ENCODE data around the gene TTYH2. TPM values are rescaled to one million over a fixed set of nuclear protein-coding genes. Genes with fewer than 3 reads are reported as not detected.

Gene TTYH2
- total RNA-seq, 1 donor from 2014 or later: 30.3 TPM

GRCh38 chr17:74251569-74251968 is 38.2 kb downstream of the TTYH2 start:
- intact Hi-C loops (cut with DNase I): no loop called here
- Histone ChIP-seq H3K4me1 (no peaks in the 10 kb centered on the region), H3K4me3 (no peak overlapping the region), H3K27ac (no peak overlapping the region), H3K9me3 (no peaks in the 10 kb centered on the region), H3K36me3 (peaks cover 7 to 8% of the 10 kb centered on the region in 2 donors), H3K27me3 (no peaks in the 10 kb centered on the region)
- no peak for TF ChIP-seq CTCF (IDR thresholded peaks at IDR 0.05)
- DNase-seq (ENCODE audit: low spot score in 2 of 2): no peak

- no peak for TF ChIP-seq CTCF (IDR thresholded peaks at IDR 0.05)
- H3K27ac ChIP-seq: no peak overlapping the region
- intact Hi-C loops (cut with DNase I): no loop called here
- H3K27me3 ChIP-seq: no peaks in the 10 kb centered on the region
- no peaks in the 10 kb centered on the region for H3K9me3 ChIP-seq
- peaks cover 7 to 8% of the 10 kb centered on the region in 2 donors for H3K36me3 ChIP-seq
- no peak for DNase-seq (ENCODE audit: low spot score in 2 of 2)
- H3K4me1 ChIP-seq: no peaks in the 10 kb centered on the region
- no peak overlapping the region for H3K4me3 ChIP-seq
Observed at GRCh38 chr17:74252211-74252610, 38.8 kb downstream of the TTYH2 start.

- intact Hi-C loops (cut with DNase I): no loop called here
- Histone ChIP-seq H3K27me3 (no peaks in the 10 kb centered on the region), H3K27ac (no peak overlapping the region), H3K36me3 (peaks cover 7 to 8% of the 10 kb centered on the region in 2 donors), H3K4me1 (no peaks in the 10 kb centered on the region), H3K9me3 (no peaks in the 10 kb centered on the region), H3K4me3 (no peak overlapping the region)
- DNase-seq (ENCODE audit: low spot score in 2 of 2): no peak
- no peak for TF ChIP-seq CTCF (IDR thresholded peaks at IDR 0.05)
Observed at GRCh38 chr17:74253036-74253435, 39.7 kb downstream of the TTYH2 start.

- Histone ChIP-seq H3K4me1 (no peaks in the 10 kb centered on the region), H3K27me3 (no peaks in the 10 kb centered on the region), H3K27ac (no peak overlapping the region), H3K36me3 (peaks cover 7 to 11% of the 10 kb centered on the region in 2 donors), H3K9me3 (no peaks in the 10 kb centered on the region), H3K4me3 (no peak overlapping the region)
- intact Hi-C loops (cut with DNase I): no loop called here
- TF ChIP-seq CTCF (IDR thresholded peaks at IDR 0.05): no peak
- no peak for DNase-seq (ENCODE audit: low spot score in 2 of 2)
Observed at GRCh38 chr17:74257311-74257710, 43.9 kb downstream of the TTYH2 start.

- Histone ChIP-seq H3K4me3 (no peak overlapping the region), H3K9me3 (no peaks in the 10 kb centered on the region), H3K4me1 (no peaks in the 10 kb centered on the region), H3K27ac (no peak overlapping the region), H3K27me3 (no peaks in the 10 kb centered on the region), H3K36me3 (peaks cover 0 to 11% of the 10 kb centered on the region in 2 donors)
- DNase-seq (ENCODE audit: low spot score in 2 of 2): no peak
- no peak for TF ChIP-seq CTCF (IDR thresholded peaks at IDR 0.05)
- intact Hi-C loops (cut with DNase I): no loop called here
Observed at GRCh38 chr17:74259667-74260524, 46.5 kb downstream of the TTYH2 start.

Measured in ascending aorta (tissue), 2 donors.